ENCODE results near the gene GRIFIN. TPM values are rescaled to one million over a fixed set of nuclear protein-coding genes. Genes with fewer than 3 reads are reported as not detected.

GRIFIN gene
- total RNA-seq, 1 donor from 2014 or later: not detected

DNA sequence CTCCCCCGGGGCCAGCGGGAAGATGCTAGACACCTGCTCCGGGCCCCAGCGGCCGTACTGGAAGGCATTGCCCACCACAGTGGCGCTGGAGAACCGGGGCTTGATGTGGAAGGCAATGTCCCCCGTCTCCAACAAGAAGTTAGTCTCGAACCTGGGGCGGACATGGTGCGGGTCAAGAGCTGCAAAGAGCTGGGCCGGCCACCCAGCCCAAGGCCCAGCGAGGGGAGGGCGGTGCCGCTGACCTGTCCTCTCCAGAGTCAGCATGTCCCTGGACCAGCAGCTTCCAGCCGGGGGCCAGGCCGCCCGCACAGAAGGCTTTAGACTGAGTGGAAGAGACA lies 551 bp downstream of the GRIFIN start:
- Mint-ChIP-seq H3K9me3 (ENCODE audit: low read depth) (no peaks in the 10 kb centered on the region), H3K4me1 (ENCODE audit: low read depth) (no peaks in the 10 kb centered on the region), H3K4me3 (ENCODE audit: low read depth) (no peak overlapping the region), H3K27ac (no peak overlapping the region), H3K36me3 (ENCODE audit: insufficient read depth) (no peaks in the 10 kb centered on the region), H3K27me3 (peaks cover 4% of the 10 kb centered on the region)
- TF ChIP-seq CTCF (IDR thresholded peaks at IDR 0.05; ENCODE audit: unreplicated experiment): no peak
- no peak for DNase-seq (ENCODE audit: low spot score, unreplicated experiment)

DNA sequence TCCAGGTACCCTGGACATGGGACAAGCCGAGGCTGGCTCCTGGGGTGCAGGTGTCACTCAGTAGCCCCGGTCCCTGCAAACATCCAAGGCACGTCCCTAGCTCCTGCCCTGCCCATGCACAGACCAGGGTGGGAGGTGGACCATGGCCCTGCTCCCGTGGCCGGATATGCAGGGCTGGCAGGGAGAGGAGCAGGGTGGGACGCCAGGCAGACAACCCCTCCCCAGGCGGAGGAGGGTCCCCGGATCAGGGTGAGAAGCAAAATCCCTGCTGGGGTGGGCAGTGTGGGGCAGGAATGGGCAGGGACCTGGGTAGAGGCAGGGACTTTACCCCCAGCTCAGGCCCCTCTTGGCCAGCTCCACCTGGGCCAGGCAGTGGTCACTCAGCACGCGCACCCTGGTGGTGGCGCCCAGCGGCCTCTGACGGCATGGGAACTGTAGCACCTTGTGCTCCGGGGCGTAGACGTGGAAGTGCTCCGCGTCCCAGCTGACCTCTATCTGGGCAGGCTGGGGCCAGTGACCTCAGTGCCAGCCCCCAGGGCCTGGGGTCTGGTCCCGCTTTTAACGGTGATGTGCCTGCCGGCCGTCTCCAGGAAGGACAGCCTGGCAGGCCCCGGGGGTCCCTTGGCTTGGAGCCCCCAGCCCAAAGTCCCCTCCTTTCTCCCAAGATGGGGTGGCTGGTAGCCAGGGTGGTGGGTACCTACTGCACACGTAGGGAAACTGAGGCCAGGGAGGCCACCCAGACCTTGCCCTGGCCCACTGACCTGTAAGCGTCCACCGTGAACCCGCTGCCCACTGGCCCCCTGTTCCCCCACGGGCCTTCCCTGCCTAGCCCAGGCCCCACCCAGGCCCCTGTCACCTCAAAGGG lies 1.2 kb downstream of the GRIFIN start:
- Mint-ChIP-seq H3K9me3 (ENCODE audit: low read depth) (no peaks in the 10 kb centered on the region), H3K36me3 (ENCODE audit: insufficient read depth) (no peaks in the 10 kb centered on the region)
- no peak for DNase-seq (ENCODE audit: low spot score, unreplicated experiment)

GRCh38 chr7:2474224-2474623 lies 2.0 kb downstream of the GRIFIN start:
- DNase-seq (ENCODE audit: low spot score, unreplicated experiment): no peak
- Mint-ChIP-seq H3K4me1 (ENCODE audit: low read depth) (no peaks in the 10 kb centered on the region), H3K27ac (no peak overlapping the region), H3K27me3 (peaks cover 5% of the 10 kb centered on the region), H3K4me3 (ENCODE audit: low read depth) (no peak overlapping the region), H3K9me3 (ENCODE audit: low read depth) (no peaks in the 10 kb centered on the region), H3K36me3 (ENCODE audit: insufficient read depth) (no peaks in the 10 kb centered on the region)
- TF ChIP-seq CTCF (IDR thresholded peaks at IDR 0.05; ENCODE audit: unreplicated experiment): no peak

More for the DNA sequence above, 1.2 kb downstream of the GRIFIN start:
- TF ChIP-seq CTCF (IDR thresholded peaks at IDR 0.05; ENCODE audit: unreplicated experiment): no peak
- Mint-ChIP-seq H3K27ac (no peak overlapping the region), H3K4me1 (ENCODE audit: low read depth) (no peaks in the 10 kb centered on the region), H3K4me3 (ENCODE audit: low read depth) (no peak overlapping the region), H3K27me3 (peaks cover 4% of the 10 kb centered on the region)

DNA sequence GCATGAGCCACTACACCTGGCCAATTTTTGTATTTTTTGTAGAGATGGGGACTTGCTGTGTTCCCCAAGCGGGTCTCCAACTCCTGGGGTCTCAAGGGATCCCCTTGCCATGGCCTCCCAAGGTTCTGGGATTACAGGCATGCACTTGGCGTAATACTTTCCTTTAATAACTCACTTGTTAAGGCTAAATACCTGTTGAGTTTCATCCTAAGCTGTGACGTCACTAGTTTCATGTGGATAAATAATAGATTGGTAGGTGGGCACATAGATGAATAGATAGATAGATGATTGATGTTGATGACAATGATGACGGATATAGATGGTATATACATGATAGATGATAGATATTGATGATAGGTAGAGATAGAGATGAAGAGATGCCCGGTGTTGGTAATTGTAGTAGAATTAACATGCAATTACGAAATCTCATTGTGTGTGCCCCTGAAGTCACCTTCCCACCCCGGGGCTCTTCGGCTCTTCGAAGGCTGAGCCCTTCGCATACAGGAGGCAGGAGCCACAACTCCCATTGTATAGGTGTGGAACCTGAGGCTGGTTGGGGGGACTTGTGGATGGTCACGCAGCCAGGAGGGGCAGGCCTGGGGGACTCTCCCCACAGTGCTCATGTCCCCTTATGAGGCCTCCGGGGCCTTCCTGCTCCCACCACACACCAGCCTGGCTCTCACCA lies 2.6 kb downstream of the GRIFIN start:
- Mint-ChIP-seq H3K4me1 (ENCODE audit: low read depth) (no peaks in the 10 kb centered on the region), H3K27ac (no peak overlapping the region), H3K27me3 (peaks cover 6% of the 10 kb centered on the region), H3K36me3 (ENCODE audit: insufficient read depth) (no peaks in the 10 kb centered on the region), H3K4me3 (ENCODE audit: low read depth) (no peak overlapping the region), H3K9me3 (ENCODE audit: low read depth) (no peaks in the 10 kb centered on the region)
- TF ChIP-seq CTCF (IDR thresholded peaks at IDR 0.05; ENCODE audit: unreplicated experiment): no peak
- no peak for DNase-seq (ENCODE audit: low spot score, unreplicated experiment)

DNA sequence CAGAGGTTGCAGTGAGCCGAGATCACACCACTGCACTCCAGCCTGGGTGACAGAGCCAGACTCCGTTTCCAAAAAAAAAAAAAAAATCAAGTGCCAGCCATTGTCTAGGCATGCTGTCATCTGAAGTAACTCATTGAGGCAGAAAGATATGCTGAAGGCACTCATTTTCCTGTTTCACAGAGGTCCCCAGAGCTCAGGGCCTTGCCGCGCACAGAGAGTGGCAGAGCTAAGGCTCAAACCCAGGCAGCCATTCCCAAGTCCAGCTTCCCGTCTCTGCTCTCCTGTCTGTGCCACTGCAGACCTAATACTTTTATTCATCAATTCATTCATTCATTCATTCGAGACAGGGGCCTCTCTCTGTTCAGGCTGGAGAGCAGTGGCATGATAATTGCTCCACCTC lies 3.5 kb downstream of the GRIFIN start:
- Mint-ChIP-seq H3K9me3 (ENCODE audit: low read depth) (no peaks in the 10 kb centered on the region), H3K36me3 (ENCODE audit: insufficient read depth) (no peaks in the 10 kb centered on the region), H3K27ac (no peak overlapping the region), H3K27me3 (peaks cover 6% of the 10 kb centered on the region), H3K4me1 (ENCODE audit: low read depth) (no peaks in the 10 kb centered on the region), H3K4me3 (ENCODE audit: low read depth) (no peak overlapping the region)
- no peak for TF ChIP-seq CTCF (IDR thresholded peaks at IDR 0.05; ENCODE audit: unreplicated experiment)
- no peak for DNase-seq (ENCODE audit: low spot score, unreplicated experiment)

Data from progenitor cell of endocrine pancreas (in vitro differentiated cells).